NCI-H1417 (cell line): ENCODE data around the gene SLC25A13.
A peak's percentile ranks its signal among the peaks of the same experiment; 100 is the strongest.

Experiments
- DNase-seq, 3 experiments: peaks; one replicate each; lab custom pipeline; 2025; lab: John Stamatoyannopoulos, UW

SLC25A13 gene

GRCh38 chr7:96241855-96242254 is 80.0 kb downstream of the SLC25A13 start:
- no peak for DNase-seq

GRCh38 chr7:96238976-96239766 is 82.7 kb downstream of the SLC25A13 start:
- DNase-seq: no peak

GRCh38 chr7:96238474-96238873 is 83.4 kb downstream of the SLC25A13 start:
- DNase-seq: no peak

GRCh38 chr7:96237040-96237439 is 84.9 kb downstream of the SLC25A13 start:
- DNase-seq: no peak

GRCh38 chr7:96236198-96237039 is 85.5 kb downstream of the SLC25A13 start:
- peak in 1 of 3 experiments; percentile 22 for DNase-seq

- no peak for DNase-seq
Observed at GRCh38 chr7:96235281-96235680, 86.6 kb downstream of the SLC25A13 start.

GRCh38 chr7:96233528-96234154 is 88.3 kb downstream of the SLC25A13 start:
- no peak for DNase-seq

- no peak for DNase-seq
Observed at GRCh38 chr7:96233084-96233483, 88.8 kb downstream of the SLC25A13 start.

GRCh38 chr7:96228760-96229159 is 93.1 kb downstream of the SLC25A13 start:
- no peak for DNase-seq

GRCh38 chr7:96225251-96225650 is 96.6 kb downstream of the SLC25A13 start:
- no peak for DNase-seq

- no peak for DNase-seq
Observed at GRCh38 chr7:96224685-96225084, 97.2 kb downstream of the SLC25A13 start.

GRCh38 chr7:96224073-96224472 is 97.8 kb downstream of the SLC25A13 start:
- no peak for DNase-seq

GRCh38 chr7:96221888-96222287 is 100.0 kb downstream of the SLC25A13 start:
- DNase-seq: no peak

- DNase-seq: peak in 1 of 3 experiments; percentile 24
Observed at GRCh38 chr7:96219378-96220130, 102.3 kb downstream of the SLC25A13 start.

- no peak for DNase-seq
Observed at GRCh38 chr7:96218664-96219243, 103.1 kb downstream of the SLC25A13 start.

GRCh38 chr7:96217147-96217546 is 104.8 kb downstream of the SLC25A13 start:
- DNase-seq: no peak

- no peak for DNase-seq
Observed at GRCh38 chr7:96216373-96216772, 105.5 kb downstream of the SLC25A13 start.

- no peak for DNase-seq
Observed at GRCh38 chr7:96212474-96212873, 109.4 kb downstream of the SLC25A13 start.

GRCh38 chr7:96211954-96212353 is 109.9 kb downstream of the SLC25A13 start:
- no peak for DNase-seq

GRCh38 chr7:96205665-96206064 is 116.2 kb downstream of the SLC25A13 start:
- DNase-seq: no peak

GRCh38 chr7:96204601-96205000 is 117.3 kb downstream of the SLC25A13 start:
- no peak for DNase-seq

GRCh38 chr7:96203786-96204185 is 118.1 kb downstream of the SLC25A13 start:
- no peak for DNase-seq
